Panc1 (cell line): ENCODE results near the gene SKIC8. TPM values are rescaled to one million over a fixed set of nuclear protein-coding genes. Genes with fewer than 3 reads are reported as not detected.

Experiments
- ATAC-seq: fragments of 200-7000 bp; cut with Tn5 transposase; 2 replicates; pipeline ENCODE4 v1.9.1; 2020; ENCODE audit warnings: mild to moderate bottlenecking, moderate library complexity
- BruUV-seq: library from RNA; stranded (reverse); fragments of 400-500 nt; replicated peaks from 2 replicates; lab custom pipeline; 2021; lab: Mats Ljungman, UMichigan
- CTCF ChIA-PET: fragments of 300-600 bp; sonication (Branson Sonifier 250); formaldehyde crosslinking; loops from one replicate; lab custom pipeline; 2022; ENCODE audit warnings: antibody characterized with exemption; lab: Charles Lee
- POLR2A ChIA-PET: fragments of 300-600 bp; sonication (Branson Sonifier 250); formaldehyde crosslinking; loops from one replicate; lab custom pipeline; 2022; ENCODE audit warnings: antibody characterized with exemption; lab: Charles Lee
- DNase-seq: peaks from one replicate; pipeline ENCODE4 v3.0.0-alpha.2; 2010; ENCODE audit warnings: low read depth, low spot score
- H3K27ac ChIP-seq: 2 replicates; pipeline ENCODE4 v1.5.1; 2011; ENCODE audit warnings: mild to moderate bottlenecking, low read length, inconsistent platforms
- H3K27me3 ChIP-seq: fragments of 200-500 bp; sonication (Bioruptor generic); 2 replicates; pipeline ENCODE4 v1.6.0; 2014; ENCODE audit warnings: low read length, inconsistent platforms; ENCODE audit not compliant: control insufficient read depth, insufficient read depth
- H3K36me3 ChIP-seq: fragments of 200-500 bp; sonication (Bioruptor generic); 2 replicates; pipeline ENCODE4 v1.5.1; 2014; ENCODE audit warnings: inconsistent platforms, mild to moderate bottlenecking, low read length, moderate library complexity; ENCODE audit not compliant: control insufficient read depth, insufficient read depth
- H3K4me1 ChIP-seq: 2 replicates; pipeline ENCODE4 v1.5.1; 2011; ENCODE audit warnings: inconsistent platforms, mild to moderate bottlenecking, low read length, moderate library complexity; ENCODE audit not compliant: control insufficient read depth, insufficient read depth
- H3K4me3 ChIP-seq, 2 experiments: 2 replicates each; pipeline ENCODE4 v1.5.1; 2011 to 2012; ENCODE audit warnings: low read depth in 2 of 2, low read length in 2 of 2, mild to moderate bottlenecking in 2 of 2, inconsistent platforms in 1 of 2, moderate library complexity in 1 of 2
- H3K9me3 ChIP-seq: fragments of 200-500 bp; sonication (Bioruptor generic); 2 replicates; pipeline ENCODE4 v1.5.1; 2014; ENCODE audit warnings: low read depth, mild to moderate bottlenecking, inconsistent platforms, low read length, moderate library complexity; ENCODE audit not compliant: control insufficient read depth, insufficient read depth
- POLR2AphosphoS5 ChIP-seq: IDR thresholded peaks from 2 replicates; pipeline ENCODE4 v1.6.1; 2012; ENCODE audit warnings: mild to moderate bottlenecking, low read depth, low read length, moderate library complexity
- SIN3A ChIP-seq: IDR thresholded peaks from 2 replicates; pipeline ENCODE4 v1.6.1; 2012; ENCODE audit warnings: low read depth, mild to moderate bottlenecking, low read length, moderate library complexity, borderline replicate concordance; ENCODE audit not compliant: insufficient read depth
- TCF7L2 ChIP-seq: IDR thresholded peaks from 2 replicates; pipeline ENCODE4 v1.6.1; 2011; ENCODE audit warnings: mild to moderate bottlenecking, low read depth, low read length, inconsistent platforms
- in situ Hi-C: cut with HindIII; loops from 2 replicates; pipeline ENCODE4 v1.10.0; 2016; ENCODE audit warnings: low sequenced_read_pairs, low pct_unique_long_range_greater_than_20kb
- intact Hi-C: fragments of 100-400 bp; cut with micrococcal nuclease; formaldehyde crosslinking; loops from one replicate; pipeline ENCODE4 v1.10.0; 2022; ENCODE audit not compliant: unreplicated experiment
- total RNA-seq: library from RNA; stranded (reverse); gene quantifications from one replicate; pipeline ENCODE4 v1.2.1, GENCODE V29; 2021; ENCODE audit not compliant: unreplicated experiment
- TF ChIP-seq, protein P1 (sequence below): fragments of 450-650 bp; IDR thresholded peaks from 2 replicates; pipeline ENCODE4 v1.5.1; 2017; ENCODE audit warnings: mild to moderate bottlenecking
- TF ChIP-seq, protein P2 (sequence below), 2 experiments: IDR thresholded peaks; 2 replicates each; pipeline ENCODE4 v1.6.1; 2011 to 2012; ENCODE audit warnings: low read depth in 2 of 2, control low read depth in 1 of 2, low read length in 1 of 2, mild to moderate bottlenecking in 1 of 2, moderate library complexity in 1 of 2; ENCODE audit not compliant: insufficient read depth in 1 of 2

Gene SKIC8
- total RNA-seq, 1 experiment from 2014 or later: 66.3 TPM

DNA sequence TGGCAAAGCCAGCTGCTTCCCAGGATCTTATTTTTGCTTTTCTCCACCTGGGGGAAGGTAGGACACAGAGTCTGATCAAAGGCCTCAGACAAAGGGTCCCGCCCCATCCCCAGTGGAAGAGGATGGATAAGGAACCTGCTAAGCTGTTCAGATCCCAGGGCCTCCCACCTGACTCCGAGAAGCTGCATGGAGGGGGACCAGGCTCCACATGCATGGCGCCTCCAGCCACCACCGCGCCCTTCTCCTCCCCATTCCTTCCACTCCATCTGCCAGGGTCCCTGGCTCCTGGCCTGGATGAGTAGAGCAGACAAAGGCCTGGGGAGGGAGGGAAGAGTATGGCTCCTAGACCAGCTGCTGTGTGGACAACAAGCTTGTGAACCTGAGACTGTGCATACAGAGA lies 20.8 kb upstream of the SKIC8 start:
- DNase-seq (no peak), ATAC-seq (no peak)
- Histone ChIP-seq H3K4me3 (no peak overlapping the region), H3K27ac (no peak overlapping the region), H3K36me3 (no peaks in the 10 kb centered on the region), H3K9me3 (no peaks in the 10 kb centered on the region), H3K4me1 (peaks cover 7% of the 10 kb centered on the region), H3K27me3 (no peaks in the 10 kb centered on the region)
- in situ Hi-C loops (no loop called here), intact Hi-C loops (no loop called here)
- TF ChIP-seq, protein P1, sequence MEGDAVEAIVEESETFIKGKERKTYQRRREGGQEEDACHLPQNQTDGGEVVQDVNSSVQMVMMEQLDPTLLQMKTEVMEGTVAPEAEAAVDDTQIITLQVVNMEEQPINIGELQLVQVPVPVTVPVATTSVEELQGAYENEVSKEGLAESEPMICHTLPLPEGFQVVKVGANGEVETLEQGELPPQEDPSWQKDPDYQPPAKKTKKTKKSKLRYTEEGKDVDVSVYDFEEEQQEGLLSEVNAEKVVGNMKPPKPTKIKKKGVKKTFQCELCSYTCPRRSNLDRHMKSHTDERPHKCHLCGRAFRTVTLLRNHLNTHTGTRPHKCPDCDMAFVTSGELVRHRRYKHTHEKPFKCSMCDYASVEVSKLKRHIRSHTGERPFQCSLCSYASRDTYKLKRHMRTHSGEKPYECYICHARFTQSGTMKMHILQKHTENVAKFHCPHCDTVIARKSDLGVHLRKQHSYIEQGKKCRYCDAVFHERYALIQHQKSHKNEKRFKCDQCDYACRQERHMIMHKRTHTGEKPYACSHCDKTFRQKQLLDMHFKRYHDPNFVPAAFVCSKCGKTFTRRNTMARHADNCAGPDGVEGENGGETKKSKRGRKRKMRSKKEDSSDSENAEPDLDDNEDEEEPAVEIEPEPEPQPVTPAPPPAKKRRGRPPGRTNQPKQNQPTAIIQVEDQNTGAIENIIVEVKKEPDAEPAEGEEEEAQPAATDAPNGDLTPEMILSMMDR: no peak
- TF ChIP-seq, protein P2, sequence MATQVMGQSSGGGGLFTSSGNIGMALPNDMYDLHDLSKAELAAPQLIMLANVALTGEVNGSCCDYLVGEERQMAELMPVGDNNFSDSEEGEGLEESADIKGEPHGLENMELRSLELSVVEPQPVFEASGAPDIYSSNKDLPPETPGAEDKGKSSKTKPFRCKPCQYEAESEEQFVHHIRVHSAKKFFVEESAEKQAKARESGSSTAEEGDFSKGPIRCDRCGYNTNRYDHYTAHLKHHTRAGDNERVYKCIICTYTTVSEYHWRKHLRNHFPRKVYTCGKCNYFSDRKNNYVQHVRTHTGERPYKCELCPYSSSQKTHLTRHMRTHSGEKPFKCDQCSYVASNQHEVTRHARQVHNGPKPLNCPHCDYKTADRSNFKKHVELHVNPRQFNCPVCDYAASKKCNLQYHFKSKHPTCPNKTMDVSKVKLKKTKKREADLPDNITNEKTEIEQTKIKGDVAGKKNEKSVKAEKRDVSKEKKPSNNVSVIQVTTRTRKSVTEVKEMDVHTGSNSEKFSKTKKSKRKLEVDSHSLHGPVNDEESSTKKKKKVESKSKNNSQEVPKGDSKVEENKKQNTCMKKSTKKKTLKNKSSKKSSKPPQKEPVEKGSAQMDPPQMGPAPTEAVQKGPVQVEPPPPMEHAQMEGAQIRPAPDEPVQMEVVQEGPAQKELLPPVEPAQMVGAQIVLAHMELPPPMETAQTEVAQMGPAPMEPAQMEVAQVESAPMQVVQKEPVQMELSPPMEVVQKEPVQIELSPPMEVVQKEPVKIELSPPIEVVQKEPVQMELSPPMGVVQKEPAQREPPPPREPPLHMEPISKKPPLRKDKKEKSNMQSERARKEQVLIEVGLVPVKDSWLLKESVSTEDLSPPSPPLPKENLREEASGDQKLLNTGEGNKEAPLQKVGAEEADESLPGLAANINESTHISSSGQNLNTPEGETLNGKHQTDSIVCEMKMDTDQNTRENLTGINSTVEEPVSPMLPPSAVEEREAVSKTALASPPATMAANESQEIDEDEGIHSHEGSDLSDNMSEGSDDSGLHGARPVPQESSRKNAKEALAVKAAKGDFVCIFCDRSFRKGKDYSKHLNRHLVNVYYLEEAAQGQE (IDR thresholded peaks at IDR 0.05; ENCODE audit: insufficient read depth in 1 of 2, low read depth in 2 of 2, low read length in 1 of 2): no peak
- TF ChIP-seq TCF7L2 (no peak), SIN3A (no peak), POLR2AphosphoS5 (no peak)
- BruUV-seq: no TSS peak
- ChIA-PET POLR2A (no interaction called here), CTCF (no interaction called here)

DNA sequence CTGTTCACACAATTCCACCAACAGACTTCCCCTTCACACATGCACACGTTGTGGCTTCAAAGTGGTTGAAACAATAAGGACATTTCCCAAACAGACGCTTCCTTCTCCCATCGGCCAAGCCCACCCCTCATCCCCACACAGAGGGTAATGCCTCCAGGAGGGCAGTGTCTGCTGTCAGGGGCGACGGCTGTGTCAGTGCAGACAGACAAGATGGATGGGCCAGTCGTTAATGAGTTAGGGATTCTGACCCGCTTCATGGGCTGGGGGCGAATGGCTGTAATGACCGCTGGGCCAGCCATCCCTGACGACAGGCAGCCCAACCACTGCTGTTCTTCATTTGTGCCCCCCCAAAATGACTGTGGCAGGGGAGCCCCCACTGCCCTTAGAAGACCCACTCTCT lies 20.2 kb upstream of the SKIC8 start:
- Histone ChIP-seq H3K27ac (no peak overlapping the region), H3K4me1 (peaks cover 7% of the 10 kb centered on the region), H3K27me3 (no peaks in the 10 kb centered on the region), H3K4me3 (no peak overlapping the region), H3K9me3 (no peaks in the 10 kb centered on the region), H3K36me3 (no peaks in the 10 kb centered on the region)
- in situ Hi-C loops (no loop called here), intact Hi-C loops (no loop called here)
- no peak for DNase-seq
- ChIA-PET CTCF (interaction anchor here (0.5 kb wide), 1 partner anchor 76 kb away, joined by 6 read pairs; no protein-coding TSS in a partner anchor), POLR2A (no interaction called here)
- BruUV-seq: no TSS peak
- TF ChIP-seq, protein P1: no peak
- no peak for TF ChIP-seq SIN3A
- TF ChIP-seq POLR2AphosphoS5: no peak
- TF ChIP-seq, protein P2 (IDR thresholded peaks at IDR 0.05; ENCODE audit: insufficient read depth in 1 of 2, low read depth in 2 of 2, low read length in 1 of 2): no peak
- no peak for TF ChIP-seq TCF7L2
- ATAC-seq: no peak
